Neural progenitor cell (in vitro differentiated cells): ENCODE data around the gene SEC16A. TPM values are rescaled to one million over a fixed set of nuclear protein-coding genes. Genes with fewer than 3 reads are reported as not detected.

Source experiments
- DNase-seq: peaks from one replicate; pipeline ENCODE4 v3.0.0-alpha.2; 2016; ENCODE audit warnings: low spot score
- H2AFZ ChIP-seq: fragments of 200-600 bp; sonication (generic); replicated peaks from 2 replicates; pipeline ENCODE4 v1.6.1; 2016; ENCODE audit warnings: antibody characterized with exemption
- H3F3A ChIP-seq: fragments of 200-600 bp; sonication (generic); 2 replicates; pipeline ENCODE4 v1.6.1; 2016; ENCODE audit warnings: antibody characterized with exemption, low read depth
- H3K27ac ChIP-seq: fragments of 200-600 bp; sonication (generic); 2 replicates; pipeline ENCODE4 v1.5.1; 2016; ENCODE audit warnings: mild to moderate bottlenecking
- H3K27me3 ChIP-seq: fragments of 200-600 bp; sonication (generic); 2 replicates; pipeline ENCODE4 v1.6.1; 2016; ENCODE audit warnings: mild to moderate bottlenecking, moderate library complexity
- H3K36me3 ChIP-seq: fragments of 200-600 bp; sonication (generic); 2 replicates; pipeline ENCODE4 v1.5.1; 2016
- H3K4me1 ChIP-seq: fragments of 200-600 bp; sonication (generic); 2 replicates; pipeline ENCODE4 v1.6.1; 2016; ENCODE audit warnings: mixed run types
- H3K4me2 ChIP-seq: fragments of 200-600 bp; sonication (generic); 2 replicates; pipeline ENCODE4 v1.6.1; 2016
- H3K4me3 ChIP-seq: fragments of 200-600 bp; sonication (generic); 2 replicates; pipeline ENCODE4 v1.5.1; 2016
- H3K79me2 ChIP-seq: fragments of 200-600 bp; sonication (generic); 2 replicates; pipeline ENCODE4 v1.6.1; 2016; ENCODE audit warnings: low read depth
- H3K9ac ChIP-seq: fragments of 200-600 bp; sonication (generic); 2 replicates; pipeline ENCODE4 v1.6.1; 2016
- H3K9me3 ChIP-seq: fragments of 200-600 bp; sonication (generic); 2 replicates; pipeline ENCODE4 v1.5.1; 2016; ENCODE audit warnings: low read depth
- H4K20me1 ChIP-seq: fragments of 200-600 bp; sonication (generic); 2 replicates; pipeline ENCODE4 v1.6.1; 2016; ENCODE audit warnings: low read depth
- H3K27ac Mint-ChIP-seq: 3 replicates; pipeline ENCODE4 v1.8.0; 2021; ENCODE audit warnings: mixed read lengths
- H3K27me3 Mint-ChIP-seq: 2 replicates; pipeline ENCODE4 v1.8.0; 2022; ENCODE audit warnings: low read depth, mild to moderate bottlenecking, inconsistent platforms, moderate library complexity, mixed read lengths; ENCODE audit not compliant: insufficient read depth
- H3K36me3 Mint-ChIP-seq: 3 replicates; pipeline ENCODE4 v1.8.0; 2021; ENCODE audit warnings: mixed read lengths
- H3K4me1 Mint-ChIP-seq: 3 replicates; pipeline ENCODE4 v1.8.0; 2021; ENCODE audit warnings: mixed read lengths
- H3K4me3 Mint-ChIP-seq: 3 replicates; pipeline ENCODE4 v1.8.0; 2021; ENCODE audit warnings: mild to moderate bottlenecking, moderate library complexity, mixed read lengths
- H3K9me3 Mint-ChIP-seq: 3 replicates; pipeline ENCODE4 v1.8.0; 2020; ENCODE audit warnings: mixed read lengths
- EZH2 ChIP-seq: fragments of 200-600 bp; sonication (generic); IDR thresholded peaks from 2 replicates; pipeline ENCODE4 v1.6.1; 2017; ENCODE audit warnings: antibody characterized with exemption, mild to moderate bottlenecking, moderate library complexity
- EZH2phosphoT487 ChIP-seq: fragments of 200-600 bp; sonication (generic); IDR thresholded peaks from 2 replicates; pipeline ENCODE4 v1.6.1; 2017; ENCODE audit warnings: antibody characterized with exemption
- total RNA-seq: library from RNA; depleted of rRNA; stranded (reverse); fragments of >200 nt; gene quantifications from 2 replicates; pipeline ENCODE4 v1.2.3, GENCODE V29; 2015; ENCODE audit warnings: low replicate concordance
- TF ChIP-seq, protein P1 (sequence below): fragments of 200-600 bp; sonication (generic); IDR thresholded peaks from 2 replicates; pipeline ENCODE4 v1.5.1; 2017; ENCODE audit warnings: antibody characterized with exemption, mild to moderate bottlenecking

SEC16A gene
- total RNA-seq, 1 donor from 2014 or later, result 16.8 TPM

DNA sequence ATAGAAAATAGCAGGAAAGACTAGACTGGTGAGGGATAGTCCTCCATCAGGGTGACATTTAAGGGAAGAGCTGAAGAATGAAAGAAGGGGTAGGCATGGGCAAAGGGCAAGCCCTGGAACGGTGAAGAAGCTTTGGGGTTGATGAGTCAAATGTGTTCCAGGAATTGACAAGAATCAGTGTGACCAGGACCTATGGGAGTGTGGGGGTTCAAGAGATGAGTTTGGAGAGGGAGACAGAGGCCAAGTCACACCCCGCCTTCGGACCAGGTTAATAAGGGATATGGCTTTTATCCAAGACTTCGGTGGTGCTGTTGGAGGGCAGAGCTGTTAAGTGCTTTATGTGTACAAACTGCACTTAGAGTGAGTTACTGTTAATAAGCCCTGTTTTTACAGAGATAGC lies 71.5 kb downstream of the SEC16A start:
- no peaks in the 10 kb centered on the region for H3K27me3 ChIP-seq
- no peaks in the 10 kb centered on the region for H3K9me3 ChIP-seq
- peaks cover 13% of the 10 kb centered on the region for H3K4me1 ChIP-seq
- H3K27ac ChIP-seq, result no peak overlapping the region
- H3K36me3 ChIP-seq, result peaks cover 5% of the 10 kb centered on the region
- peaks cover 29% of the 10 kb centered on the region for H3K4me1 Mint-ChIP-seq
- H3K4me3 ChIP-seq, result peak overlapping the region; percentile 93
- H3K4me2 ChIP-seq, result peak overlapping the region; percentile 98
- H3F3A ChIP-seq, result no peaks in the 10 kb centered on the region
- no peaks in the 10 kb centered on the region for H3K9me3 Mint-ChIP-seq
- peaks cover 46% of the 10 kb centered on the region for H3K79me2 ChIP-seq
- peaks cover 11% of the 10 kb centered on the region for H3K27me3 Mint-ChIP-seq
- H2AFZ ChIP-seq, result no peak overlapping the region
- peaks cover 31% of the 10 kb centered on the region for H4K20me1 ChIP-seq
- DNase-seq, result no peak
- peak overlapping the region; percentile 96 for H3K9ac ChIP-seq
- TF ChIP-seq, protein P1, sequence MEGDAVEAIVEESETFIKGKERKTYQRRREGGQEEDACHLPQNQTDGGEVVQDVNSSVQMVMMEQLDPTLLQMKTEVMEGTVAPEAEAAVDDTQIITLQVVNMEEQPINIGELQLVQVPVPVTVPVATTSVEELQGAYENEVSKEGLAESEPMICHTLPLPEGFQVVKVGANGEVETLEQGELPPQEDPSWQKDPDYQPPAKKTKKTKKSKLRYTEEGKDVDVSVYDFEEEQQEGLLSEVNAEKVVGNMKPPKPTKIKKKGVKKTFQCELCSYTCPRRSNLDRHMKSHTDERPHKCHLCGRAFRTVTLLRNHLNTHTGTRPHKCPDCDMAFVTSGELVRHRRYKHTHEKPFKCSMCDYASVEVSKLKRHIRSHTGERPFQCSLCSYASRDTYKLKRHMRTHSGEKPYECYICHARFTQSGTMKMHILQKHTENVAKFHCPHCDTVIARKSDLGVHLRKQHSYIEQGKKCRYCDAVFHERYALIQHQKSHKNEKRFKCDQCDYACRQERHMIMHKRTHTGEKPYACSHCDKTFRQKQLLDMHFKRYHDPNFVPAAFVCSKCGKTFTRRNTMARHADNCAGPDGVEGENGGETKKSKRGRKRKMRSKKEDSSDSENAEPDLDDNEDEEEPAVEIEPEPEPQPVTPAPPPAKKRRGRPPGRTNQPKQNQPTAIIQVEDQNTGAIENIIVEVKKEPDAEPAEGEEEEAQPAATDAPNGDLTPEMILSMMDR, result no peak
- TF ChIP-seq EZH2, result no peak
- no peak for TF ChIP-seq EZH2phosphoT487
- peaks cover 14% of the 10 kb centered on the region for H3K36me3 Mint-ChIP-seq
- peak overlapping the region; percentile 81 for H3K27ac Mint-ChIP-seq
- H3K4me3 Mint-ChIP-seq, result peak overlapping the region; percentile 96

DNA sequence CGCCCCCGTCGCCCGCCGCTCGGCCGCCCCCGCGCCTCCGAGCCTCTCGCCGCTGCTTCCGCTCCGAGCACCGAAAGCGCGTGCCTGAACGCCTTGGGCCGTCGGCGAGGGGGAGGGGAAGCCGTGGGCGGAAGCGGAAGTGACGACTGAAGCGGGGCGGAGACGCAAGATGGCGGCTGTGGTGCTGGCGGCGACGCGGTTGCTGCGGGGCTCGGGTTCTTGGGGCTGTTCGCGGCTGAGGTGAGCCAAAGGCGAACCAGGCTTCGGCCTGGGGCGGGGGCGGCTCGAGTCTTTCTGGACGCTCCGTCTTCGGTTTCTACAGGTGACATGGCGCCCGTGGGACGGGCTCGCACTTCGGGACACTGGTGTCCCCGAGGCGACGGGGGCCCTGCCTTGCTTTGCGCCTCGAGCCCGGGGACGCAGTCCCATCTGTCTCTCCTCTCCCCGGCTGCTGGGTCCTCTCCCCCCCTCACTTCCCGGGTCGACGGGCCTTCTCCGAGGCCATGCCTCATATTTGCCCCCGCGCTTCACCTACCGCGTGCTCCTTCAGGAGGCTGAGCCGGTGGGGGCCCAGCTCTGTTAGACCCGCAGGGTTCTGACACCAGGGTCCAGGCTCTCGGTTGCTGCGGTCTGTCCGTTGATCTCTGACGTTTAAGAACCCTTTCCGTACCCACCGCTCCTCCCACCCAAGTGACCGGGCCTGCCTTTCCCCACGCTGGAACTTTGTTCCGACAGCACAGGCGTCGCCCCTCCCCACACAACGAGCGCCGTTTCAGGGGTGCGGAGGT lies 72.1 kb downstream of the SEC16A start, which contains the start of the genes ENTR1 and PMPCA:
TSS of gene ENTR1 (minus strand) at position 115 of the 788 bp plus-strand sequence. CDS start 217 bp downstream, outside the sequence.
TSS of gene PMPCA (plus strand) at position 159 of the 788 bp plus-strand sequence. CDS start at position 170, 11 bp downstream.
- H4K20me1 ChIP-seq, result peaks cover 31% of the 10 kb centered on the region
- H3K9ac ChIP-seq, result peak within 1 kb of the TSS; percentile 96
- peaks cover 6% of the 10 kb centered on the region for H3K36me3 ChIP-seq
- H3K27me3 ChIP-seq, result no peaks in the 10 kb centered on the region
- peak within 1 kb of the TSS; percentile 85 for H2AFZ ChIP-seq
- Mint-ChIP-seq H3K9me3 (no peaks in the 10 kb centered on the region), H3K4me1 (peaks cover 29% of the 10 kb centered on the region), H3K4me3 (peak within 1 kb of the TSS; percentile 96), H3K36me3 (peaks cover 10% of the 10 kb centered on the region), H3K27me3 (peaks cover 11% of the 10 kb centered on the region), H3K27ac (peak within 1 kb of the TSS; percentile 81)
- no peaks in the 10 kb centered on the region for H3F3A ChIP-seq
- peak; percentile 96 for DNase-seq
- peak within 1 kb of the TSS; percentile 55 for H3K27ac ChIP-seq
- TF ChIP-seq EZH2, result peak; percentile 37
- TF ChIP-seq, protein P1, result no peak
- peak; percentile 23 for TF ChIP-seq EZH2phosphoT487
- H3K9me3 ChIP-seq, result no peaks in the 10 kb centered on the region
- H3K4me2 ChIP-seq, result peak within 1 kb of the TSS; percentile 100
- H3K4me1 ChIP-seq, result peaks cover 13% of the 10 kb centered on the region
- H3K79me2 ChIP-seq, result peaks cover 46% of the 10 kb centered on the region
- peak within 1 kb of the TSS; percentile 93 for H3K4me3 ChIP-seq

DNA sequence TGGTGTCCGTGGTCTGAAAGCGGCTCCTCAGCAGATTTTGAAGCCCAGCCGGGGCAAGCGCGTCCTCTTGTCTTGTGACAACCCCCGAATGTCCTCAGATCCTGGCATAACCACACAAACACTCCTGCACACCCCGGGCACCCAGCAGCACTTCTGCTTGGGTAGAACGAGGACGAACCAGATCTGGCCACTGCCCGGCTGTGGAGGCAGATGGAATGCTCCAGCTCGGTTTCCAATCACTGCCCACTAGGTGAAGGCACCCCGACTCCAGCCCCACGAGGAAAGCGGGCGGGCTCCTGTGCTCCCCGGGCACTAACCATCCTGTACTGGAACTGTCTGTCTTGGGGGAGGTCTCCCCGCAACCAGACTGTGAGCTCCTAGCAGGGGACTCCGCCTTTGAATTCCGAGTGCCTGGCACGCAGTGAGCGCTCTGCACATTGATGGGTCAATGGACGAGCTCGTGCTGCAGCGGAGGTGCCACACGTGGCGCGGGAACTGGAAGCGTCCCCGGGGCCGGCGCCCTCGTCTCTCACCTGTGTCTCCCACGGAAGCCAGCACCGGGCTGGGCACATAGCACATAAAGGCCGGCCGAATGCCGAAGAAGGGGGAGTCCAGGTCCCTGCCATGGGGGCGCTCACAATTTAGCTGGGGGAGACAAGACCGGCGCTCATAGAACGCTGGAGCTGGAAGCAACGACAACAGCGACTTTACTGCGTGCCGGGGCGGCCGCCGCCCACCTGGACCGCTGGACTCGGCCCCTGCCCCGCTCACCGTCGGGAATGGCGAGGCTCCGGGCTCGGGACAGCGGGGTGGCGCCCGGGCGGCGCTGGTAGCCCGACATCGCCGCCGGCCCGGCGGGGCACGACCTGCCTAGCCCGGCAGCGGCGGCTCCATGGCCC lies 73.0 kb downstream of the SEC16A start:
- Mint-ChIP-seq H3K27ac (no peak overlapping the region), H3K9me3 (no peaks in the 10 kb centered on the region), H3K4me1 (peaks cover 29% of the 10 kb centered on the region), H3K27me3 (peaks cover 11% of the 10 kb centered on the region), H3K4me3 (peak overlapping the region; percentile 91), H3K36me3 (peaks cover 11% of the 10 kb centered on the region)
- peaks cover 13% of the 10 kb centered on the region for H3K4me1 ChIP-seq
- peak; percentile 67 for DNase-seq
- H3F3A ChIP-seq, result no peaks in the 10 kb centered on the region
- peak overlapping the region; percentile 85 for H2AFZ ChIP-seq
- TF ChIP-seq EZH2phosphoT487, result no peak
- no peak for TF ChIP-seq EZH2
- TF ChIP-seq, protein P1, result no peak
- H3K9ac ChIP-seq, result peak overlapping the region; percentile 55
- H3K79me2 ChIP-seq, result peaks cover 46% of the 10 kb centered on the region
- no peaks in the 10 kb centered on the region for H3K9me3 ChIP-seq
- peak overlapping the region; percentile 100 for H3K4me2 ChIP-seq
- peak overlapping the region; percentile 93 for H3K4me3 ChIP-seq
- H4K20me1 ChIP-seq, result peaks cover 31% of the 10 kb centered on the region
- H3K27me3 ChIP-seq, result no peaks in the 10 kb centered on the region
- H3K36me3 ChIP-seq, result peaks cover 8% of the 10 kb centered on the region
- no peak overlapping the region for H3K27ac ChIP-seq
